ENCODE results near the gene MRLN.
"Not testable (repeated sequence)": the region's sequence is repeated elsewhere in the genome, so short reads cannot be mapped to it uniquely, and the experiment has no call there.

The MRLN gene

DNA sequence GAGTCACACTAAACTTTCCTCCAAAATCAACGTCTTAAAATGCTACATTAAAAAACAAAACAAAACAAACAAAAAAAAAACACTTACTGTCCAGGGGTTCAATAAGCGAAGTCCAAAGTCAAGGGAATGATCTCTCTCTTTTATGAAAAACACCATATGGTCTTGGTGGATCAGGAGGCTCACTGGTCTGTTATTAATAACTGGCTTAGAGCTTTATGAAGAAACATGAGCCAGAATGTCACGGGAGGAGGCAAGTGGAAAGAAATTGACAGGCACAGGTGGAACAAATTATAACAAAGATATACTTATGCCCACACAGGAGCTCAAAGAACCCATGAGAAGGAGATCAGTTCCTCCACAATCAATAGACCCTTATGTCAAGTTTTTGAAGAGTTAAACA lies at the start of gene MRLN:
TSS of gene MRLN (minus strand) at position 189 of the 400 bp plus-strand sequence.
- DNase-seq (ENCODE audit: low read depth in 1 of 2, low spot score in 1 of 2): no peak

DNA sequence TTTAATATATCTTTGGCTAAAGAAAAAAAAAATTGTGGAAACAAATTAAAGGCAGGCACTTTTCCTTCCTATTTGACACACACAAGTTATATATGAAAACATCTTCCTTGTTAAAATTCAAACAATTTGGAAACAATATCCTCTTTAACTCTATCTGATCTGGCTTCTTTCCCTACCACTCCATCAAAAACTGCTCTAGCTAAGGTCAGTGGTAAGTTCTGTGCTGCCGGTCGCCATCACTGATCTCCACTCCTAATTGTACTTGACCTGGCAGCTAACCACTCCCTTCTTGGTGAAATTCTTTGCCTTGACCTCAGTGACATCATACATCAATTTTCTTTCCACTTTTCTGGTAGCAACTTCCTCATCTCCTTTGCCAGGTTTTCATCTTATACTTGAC lies 47.9 kb upstream of the MRLN start:
- no peak for DNase-seq (ENCODE audit: low read depth in 1 of 2, low spot score in 1 of 2)

DNA sequence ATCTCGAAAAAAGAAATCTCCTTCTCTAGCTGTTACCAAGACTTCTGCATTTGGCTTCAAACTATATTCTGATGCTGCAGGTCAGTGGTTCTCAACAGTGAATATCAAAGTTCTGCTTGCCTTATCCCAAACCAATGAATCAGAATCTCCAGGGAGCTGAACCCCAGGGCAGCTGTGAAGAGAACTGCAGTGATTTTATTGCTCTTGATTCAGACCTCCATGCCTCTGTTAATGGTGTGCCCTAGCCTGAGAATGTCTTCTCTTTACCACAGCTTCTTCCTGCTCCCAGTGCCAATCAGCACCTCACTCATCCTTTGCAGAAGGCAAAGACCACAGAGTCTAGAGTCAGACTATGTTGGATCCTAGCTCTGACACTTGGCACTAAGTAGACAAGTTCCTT lies 46.2 kb upstream of the MRLN start:
- DNase-seq (ENCODE audit: low read depth in 1 of 2, low spot score in 1 of 2): no peak

DNA sequence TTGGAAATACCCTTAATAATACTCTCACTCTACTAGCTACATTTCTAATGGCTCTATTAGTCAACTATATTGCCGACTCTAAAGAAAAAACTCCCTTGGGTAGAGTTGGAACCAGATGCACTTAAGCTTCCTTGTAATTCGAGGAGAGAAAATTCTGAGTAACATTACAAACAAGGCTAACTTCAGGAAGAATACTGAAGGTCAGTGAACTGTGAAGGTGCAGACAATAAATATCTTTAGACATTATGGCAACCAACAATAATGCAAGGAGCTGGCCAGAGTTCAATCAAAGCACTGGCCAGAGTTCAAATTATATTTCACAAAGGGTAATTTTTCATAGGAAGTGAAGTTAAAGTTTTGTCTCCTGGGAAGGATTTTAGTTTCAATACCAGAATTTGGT lies 40.7 kb upstream of the MRLN start:
- no peak for DNase-seq (ENCODE audit: low read depth in 1 of 2, low spot score in 1 of 2)

DNA sequence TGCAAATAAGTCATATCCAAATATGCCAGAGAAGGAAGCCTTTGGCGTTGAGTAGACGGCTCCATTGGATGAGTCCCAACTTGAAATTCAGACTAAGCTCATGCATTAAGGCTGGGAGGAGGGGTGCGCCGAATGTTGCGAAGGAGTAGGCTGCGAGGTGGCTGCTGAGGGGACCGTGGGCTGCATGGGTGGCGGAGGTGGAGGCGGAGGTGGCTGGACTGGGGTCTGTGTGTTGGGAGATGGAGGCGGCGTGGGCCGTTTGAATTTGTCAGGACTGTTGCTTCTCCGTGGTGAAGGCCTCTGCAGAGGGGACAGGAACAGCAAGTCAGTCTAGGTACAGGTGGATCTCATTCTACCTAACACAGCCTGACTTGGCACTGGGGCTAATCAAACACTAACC lies 39.6 kb upstream of the MRLN start:
- no peak for DNase-seq (ENCODE audit: low read depth in 1 of 2, low spot score in 1 of 2)

DNA sequence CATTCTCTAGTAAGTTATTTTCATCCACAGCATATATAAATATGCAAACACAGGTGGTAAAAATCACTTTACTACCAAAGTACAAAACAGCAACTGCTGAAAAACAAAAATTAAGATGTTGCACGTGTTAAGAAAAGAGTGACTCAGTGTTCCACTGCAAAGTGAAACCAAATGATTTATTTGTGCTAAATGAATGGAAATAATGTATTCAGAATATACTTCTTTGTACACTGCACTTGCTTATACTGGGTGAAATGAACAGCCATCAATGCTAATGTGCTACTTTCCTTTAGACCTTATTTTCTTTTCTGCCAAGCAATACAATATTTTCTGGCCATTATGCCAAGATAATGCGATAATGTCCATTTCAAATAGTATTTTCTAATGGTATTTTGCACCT lies 38.3 kb upstream of the MRLN start:
- no peak for DNase-seq (ENCODE audit: low read depth in 1 of 2, low spot score in 1 of 2)

DNA sequence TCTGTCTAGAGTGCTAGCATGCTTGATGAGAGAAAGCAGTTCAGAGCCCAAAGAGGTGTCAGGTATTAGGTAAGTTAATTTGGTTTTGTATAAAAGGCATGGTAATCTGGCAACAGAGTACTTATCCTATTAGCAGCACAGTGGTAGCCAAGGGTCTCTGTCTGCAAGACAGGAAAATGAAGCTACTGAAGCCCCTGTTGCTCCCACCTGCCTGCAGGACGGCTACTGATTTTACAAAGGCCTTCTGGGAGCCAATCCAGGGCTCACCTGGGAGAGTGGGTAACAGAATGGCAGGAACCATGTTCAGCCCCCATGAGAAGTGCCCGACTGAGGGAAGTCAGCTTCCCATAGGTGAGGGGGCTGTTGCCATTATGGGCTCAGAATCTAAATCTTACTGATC lies 36.8 kb upstream of the MRLN start:
- not testable (repeated sequence) for DNase-seq (ENCODE audit: low read depth in 1 of 2, low spot score in 1 of 2)

- not testable (repeated sequence) for DNase-seq (ENCODE audit: low read depth in 1 of 2, low spot score in 1 of 2)
Measured at GRCh38 chr10:59788914-59789313, 35.7 kb upstream of the MRLN start.

DNA sequence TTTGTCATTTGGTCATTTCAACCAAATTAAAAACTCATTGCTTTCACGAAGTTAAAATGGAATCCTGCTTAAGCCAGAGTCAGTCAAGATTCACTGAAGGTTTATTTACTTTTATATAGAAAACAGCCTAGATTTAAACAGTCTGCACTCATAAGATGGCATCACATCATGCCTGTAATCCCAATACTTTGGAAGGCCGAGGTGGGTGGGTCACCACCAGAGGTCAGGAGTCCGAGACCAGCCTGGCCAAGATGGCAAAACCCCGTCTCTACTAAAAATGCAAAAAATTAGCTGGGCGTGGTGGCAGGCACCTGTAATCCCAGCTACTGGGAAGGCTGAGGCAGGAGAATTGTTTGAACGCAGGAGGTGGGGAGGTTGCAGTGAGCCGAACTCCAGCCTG lies 33.8 kb upstream of the MRLN start:
- DNase-seq (ENCODE audit: low read depth in 1 of 2, low spot score in 1 of 2): not testable (repeated sequence)

DNA sequence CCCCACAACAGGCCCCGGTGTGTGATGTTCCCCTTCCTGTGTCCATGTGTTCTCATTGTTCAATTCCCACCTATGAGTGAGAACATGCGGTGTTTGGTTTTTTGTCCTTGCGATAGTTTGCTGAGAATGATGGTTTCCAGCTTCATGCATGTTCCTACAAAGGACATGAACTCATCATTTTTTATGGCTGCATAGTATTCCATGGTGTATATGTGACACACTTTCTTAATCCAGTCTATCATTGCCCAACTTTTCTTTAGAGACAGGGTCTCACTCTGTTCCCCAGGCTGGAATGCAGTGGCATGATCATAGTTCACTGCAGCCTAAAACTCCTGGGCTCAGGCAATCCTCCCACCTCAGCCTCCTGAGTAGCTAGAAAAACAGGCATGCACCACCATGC lies 32.2 kb upstream of the MRLN start:
- DNase-seq (ENCODE audit: low read depth in 1 of 2, low spot score in 1 of 2): not testable (repeated sequence)

DNA sequence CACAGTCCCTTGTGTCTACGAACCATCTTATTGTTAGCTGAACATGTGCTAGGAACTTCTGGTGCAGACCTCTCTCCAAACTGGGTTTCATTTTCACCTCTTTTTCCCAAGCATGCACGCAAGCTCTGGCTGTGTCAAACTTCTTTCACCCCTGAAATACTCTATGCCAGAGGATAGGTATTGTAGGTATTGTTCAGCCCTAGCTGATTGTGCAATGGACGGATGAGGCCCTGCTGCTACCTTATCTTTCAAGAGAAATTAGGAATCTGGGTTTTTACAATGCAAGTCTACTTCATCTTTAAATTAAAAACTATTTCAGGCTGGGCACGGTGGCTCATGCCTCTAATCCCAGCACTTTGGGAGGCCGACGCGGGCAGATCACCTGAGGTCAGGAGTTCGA lies 28.3 kb upstream of the MRLN start:
- no peak for DNase-seq (ENCODE audit: low read depth in 1 of 2, low spot score in 1 of 2)

DNA sequence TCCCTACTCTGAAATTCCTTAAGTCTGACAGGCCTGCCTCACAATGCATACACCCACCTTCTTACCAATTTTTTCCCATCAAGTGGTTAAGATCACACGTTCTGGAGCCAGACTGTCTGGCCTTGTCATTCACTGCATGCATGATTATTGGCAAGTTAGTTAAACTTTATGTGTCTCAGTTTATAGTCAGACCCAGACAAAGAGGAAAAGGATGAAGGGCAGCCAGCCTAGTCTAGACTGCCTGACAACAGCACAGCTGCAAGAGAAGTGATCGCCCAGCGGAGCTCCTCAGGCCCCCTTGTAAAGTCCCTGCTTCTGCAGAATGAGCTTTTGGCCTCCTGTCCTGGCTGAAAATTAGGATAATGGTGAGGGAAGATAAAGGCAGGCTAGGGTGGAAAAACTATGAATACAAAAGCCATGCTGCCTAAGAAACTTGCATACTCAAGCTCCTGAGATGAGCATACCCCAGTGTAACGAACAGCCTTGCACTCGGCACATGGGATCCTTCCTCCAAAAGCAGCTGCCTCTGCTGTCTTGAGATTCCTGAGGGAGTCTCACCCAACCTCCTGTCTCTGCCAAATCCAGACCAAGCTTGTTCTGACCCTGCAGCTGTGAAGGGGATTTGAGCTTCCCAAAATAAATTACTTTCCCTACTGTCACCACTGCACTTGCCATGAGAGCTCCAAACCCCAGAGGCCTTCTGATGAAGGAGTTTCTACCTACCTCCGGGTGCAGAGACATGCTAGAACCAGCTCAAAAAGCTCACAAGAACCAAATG lies 26.7 kb upstream of the MRLN start:
- no peak for DNase-seq (ENCODE audit: low read depth in 1 of 2, low spot score in 1 of 2)

GRCh38 chr10:59774451-59774850 lies 21.2 kb upstream of the MRLN start:
- no peak for DNase-seq (ENCODE audit: low read depth in 1 of 2, low spot score in 1 of 2)

DNA sequence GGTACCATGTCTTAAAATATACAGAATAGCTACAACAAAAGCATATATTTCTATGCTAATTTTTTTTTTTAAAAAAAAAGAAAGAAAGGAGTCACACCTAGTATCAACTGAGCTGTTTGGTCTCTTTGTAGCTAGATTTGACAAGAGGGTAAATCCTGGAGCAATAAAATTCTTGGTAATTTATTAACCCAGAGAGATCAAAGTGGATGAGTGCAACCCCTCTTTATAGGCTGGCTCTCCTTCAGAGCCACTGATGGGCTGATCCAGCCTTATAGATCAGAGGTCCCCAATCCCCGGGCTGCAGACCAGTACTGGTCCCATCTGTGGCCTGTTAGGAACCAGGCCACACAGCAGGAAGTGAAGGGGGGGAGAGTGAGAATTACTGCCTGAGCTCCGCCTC lies 19.8 kb upstream of the MRLN start:
- DNase-seq (ENCODE audit: low read depth in 1 of 2, low spot score in 1 of 2): no peak

DNA sequence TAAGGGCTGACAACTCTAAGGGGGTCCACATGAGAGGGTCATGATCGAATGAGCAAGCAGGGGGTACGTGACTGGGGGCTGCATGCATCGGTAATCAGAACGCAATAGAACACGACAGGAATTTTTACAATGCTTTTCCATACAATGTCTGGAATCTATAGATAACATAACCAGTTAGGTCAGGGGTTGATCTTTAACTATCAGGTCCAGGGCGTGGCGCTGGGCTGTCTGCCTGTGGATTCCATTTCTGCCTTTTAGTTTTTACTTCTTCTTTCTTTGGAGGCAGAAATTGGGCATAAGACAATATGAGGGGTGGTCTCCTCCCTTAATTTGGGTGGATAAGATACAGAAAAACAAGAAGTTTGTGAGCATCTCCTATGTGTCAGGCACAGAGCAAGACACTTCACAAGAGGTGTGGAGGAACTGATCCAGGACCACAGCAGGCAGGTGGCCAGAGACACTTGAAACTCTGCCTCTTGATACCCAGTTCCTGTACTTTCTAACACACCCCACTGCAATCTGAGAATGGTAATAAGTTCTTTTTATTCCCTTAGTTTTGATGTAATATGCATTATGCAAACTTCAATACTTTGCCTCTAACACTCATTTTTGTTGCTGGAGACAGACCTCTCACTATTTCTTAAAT lies 18.0 kb upstream of the MRLN start:
- DNase-seq (ENCODE audit: low read depth in 1 of 2, low spot score in 1 of 2): no peak

- no peak for DNase-seq (ENCODE audit: low read depth in 1 of 2, low spot score in 1 of 2)
Measured at GRCh38 chr10:59770689-59771088, 17.4 kb upstream of the MRLN start.

DNA sequence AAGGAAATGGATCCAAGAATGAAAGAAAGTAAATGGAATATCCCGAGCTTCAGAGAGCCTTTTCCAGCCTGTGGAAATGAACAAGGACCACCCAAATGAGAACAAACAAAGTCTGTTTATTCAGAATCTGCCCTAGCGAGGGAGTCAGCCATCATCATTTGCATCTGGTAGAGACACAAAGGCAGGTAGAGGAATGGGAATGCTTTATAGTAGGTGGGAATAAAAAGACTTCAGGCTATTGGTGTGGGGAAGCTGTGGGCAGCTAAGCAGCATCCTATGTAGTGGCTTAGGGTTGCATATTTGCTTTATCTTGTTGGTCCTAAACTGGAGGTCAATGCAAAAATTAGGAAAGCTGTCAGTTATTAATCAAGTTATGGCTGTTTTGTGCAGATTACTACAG lies 9.2 kb upstream of the MRLN start:
- no peak for DNase-seq (ENCODE audit: low read depth in 1 of 2, low spot score in 1 of 2)

GRCh38 chr10:59757966-59758365 lies 4.7 kb upstream of the MRLN start:
- DNase-seq (ENCODE audit: low read depth in 1 of 2, low spot score in 1 of 2): no peak

DNA sequence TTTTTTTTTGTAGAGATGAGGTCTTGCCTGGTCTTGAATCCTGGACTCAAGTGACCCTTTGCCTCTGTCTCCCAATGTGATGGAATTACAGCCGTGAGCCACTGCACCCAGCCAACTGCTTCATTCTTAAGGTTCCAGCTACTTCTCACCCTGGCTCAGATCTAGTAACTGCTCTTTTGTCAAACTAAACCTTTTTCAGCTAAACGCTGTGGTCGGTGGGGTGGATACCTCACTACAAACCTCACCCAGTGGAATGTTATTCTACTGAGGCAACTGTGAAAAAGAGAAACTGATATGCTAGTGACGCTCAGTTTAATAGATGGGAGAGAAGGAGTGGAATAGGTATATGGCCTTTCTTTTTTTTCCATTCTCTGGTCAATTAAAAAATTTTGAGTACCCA lies 1.7 kb upstream of the MRLN start:
- DNase-seq (ENCODE audit: low read depth in 1 of 2, low spot score in 1 of 2): no peak

- DNase-seq (ENCODE audit: low read depth in 1 of 2, low spot score in 1 of 2): no peak
Measured at GRCh38 chr10:59752278-59752940, 846 bp downstream of the MRLN start.

- no peak for DNase-seq (ENCODE audit: low read depth in 1 of 2, low spot score in 1 of 2)
Measured at GRCh38 chr10:59750155-59750945, 2.9 kb downstream of the MRLN start.

DNA sequence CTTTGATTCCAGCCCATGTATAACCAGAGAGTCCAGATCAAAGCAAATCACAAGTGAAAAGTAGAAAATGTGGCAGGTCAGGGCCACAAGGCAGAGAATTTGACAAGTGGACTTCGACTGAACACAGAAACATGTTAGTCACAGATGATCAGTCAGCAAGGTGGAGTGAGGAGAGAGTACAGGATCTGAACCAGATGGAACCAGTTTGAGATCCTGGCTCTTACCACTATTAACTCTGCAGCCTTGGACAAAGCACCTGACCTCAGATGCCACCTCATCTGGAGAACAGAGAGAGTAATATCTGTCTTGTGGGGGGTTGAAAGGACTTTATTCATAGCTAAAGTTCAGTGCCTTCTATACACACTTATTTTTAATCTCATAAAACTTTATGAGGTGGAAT lies 4.4 kb downstream of the MRLN start:
- DNase-seq (ENCODE audit: low read depth in 1 of 2, low spot score in 1 of 2): no peak

Data from activated CD4-positive, alpha-beta T cell treated with anti-CD3 and anti-CD28 coated beads, Interleukin-2, amount 50 U/mL, for 24 hours (primary cell).